SH-SY5Y (cell line): Measurements from ENCODE around the gene POU6F2.

ENCODE experiments used
- GATA2 ChIP-seq: IDR thresholded peaks from 2 replicates; pipeline ENCODE4 v1.6.1; 2011; ENCODE audit warnings: mild to moderate bottlenecking, low read depth, low read length
- GATA3 ChIP-seq: IDR thresholded peaks from 2 replicates; pipeline ENCODE4 v1.6.1; 2011; ENCODE audit warnings: low read depth, mild to moderate bottlenecking, low read length, moderate library complexity

- TF ChIP-seq GATA3 (no peak), GATA2 (no peak)
Measured at GRCh38 chr7:39217783-39218182, 240.1 kb downstream of the POU6F2 start.
